Thyroid gland (tissue), 4 donors: ENCODE data around the gene PMS1.

Experiments
- CTCF ChIP-seq, 6 experiments: fragments of 200-600 bp in 3 of 6; fragments of 450-650 bp in 3 of 6; sonication (generic) in 3 of 6; IDR thresholded peaks; one replicate each; pipeline ENCODE4 v1.5.1; 2016 to 2019; ENCODE audit warnings: antibody characterized with exemption in 6 of 6, mild to moderate bottlenecking in 2 of 6, inconsistent platforms in 1 of 6, moderate library complexity in 1 of 6
- POLR2A ChIP-seq, 2 donors: fragments of 450-650 bp; IDR thresholded peaks; one replicate each; pipeline ENCODE4 v1.6.1; 2017; ENCODE audit warnings: antibody characterized with exemption in 2 of 2, mild to moderate bottlenecking in 2 of 2, moderate library complexity in 1 of 2

DNA sequence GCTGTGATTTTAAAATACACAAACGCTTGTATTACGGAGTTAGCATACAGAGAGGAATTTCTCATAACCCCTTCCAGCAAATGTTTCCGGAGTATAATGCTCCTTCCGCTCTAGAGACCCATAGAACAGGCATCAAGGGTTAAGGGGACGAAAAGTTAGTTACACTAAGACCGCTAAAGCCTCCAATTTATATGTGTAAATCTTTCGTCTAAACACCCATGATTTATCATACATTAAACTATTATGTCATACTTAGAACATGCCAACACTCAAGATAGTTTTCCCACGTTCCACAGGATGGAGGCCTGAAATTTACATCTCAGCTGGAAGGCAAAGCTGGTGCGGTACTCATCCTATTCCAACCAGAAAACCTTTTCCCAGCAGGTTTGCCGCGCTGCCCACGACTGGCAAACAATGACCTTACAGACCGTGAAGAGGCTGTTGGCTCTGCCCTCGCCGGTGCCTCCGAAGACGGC is 761 bp upstream of the PMS1 start:
- no peak for TF ChIP-seq POLR2A (IDR thresholded peaks at IDR 0.05)
- no peak for TF ChIP-seq CTCF (IDR thresholded peaks at IDR 0.05)
